H1 (cell line): ENCODE data around the gene DPPA5. TPM values are rescaled to one million over a fixed set of nuclear protein-coding genes. Genes with fewer than 3 reads are reported as not detected.

Source experiments
- CTCF ChIA-PET: fragments of 300-600 bp; sonication (Branson Sonifier 250); formaldehyde crosslinking; loops from one replicate; lab custom pipeline; 2021; ENCODE audit not compliant: partially characterized antibody; lab: Charles Lee
- POLR2A ChIA-PET: fragments of 300-600 bp; sonication (Branson Sonifier 250); formaldehyde crosslinking; loops from one replicate; lab custom pipeline; 2021; ENCODE audit warnings: inconsistent platforms; ENCODE audit not compliant: partially characterized antibody; lab: Charles Lee
- DNase-seq, 2 experiments: peaks; one replicate each; pipeline versions ENCODE4 v3.0.0 to v3.0.0-alpha.2; 2010 to 2022; ENCODE audit warnings: low spot score in 2 of 2, low read depth in 1 of 2, mixed read lengths in 1 of 2
- FAIRE-seq: peaks from 2 replicates; lab custom pipeline; 2011; peaks lifted over from hg19 to GRCh38; lab: Jason Lieb, UNC
- H2AFZ ChIP-seq: 2 replicates; pipeline ENCODE4 v1.8.1; 2012; ENCODE audit warnings: low read length, inconsistent platforms
- H2AK5ac ChIP-seq: 2 replicates; pipeline ENCODE4 v1.6.1; 2013; ENCODE audit warnings: low read depth, low read length
- H2BK120ac ChIP-seq: replicated peaks from 2 replicates; pipeline ENCODE3; 2013; ENCODE audit warnings: low read depth, low read length, inconsistent platforms
- H2BK12ac ChIP-seq: 2 replicates; pipeline ENCODE4 v1.6.1; 2013; ENCODE audit warnings: low read depth, low read length
- H2BK15ac ChIP-seq: 2 replicates; pipeline ENCODE4 v1.6.1; 2013; ENCODE audit warnings: low read length
- H2BK20ac ChIP-seq: 2 replicates; pipeline ENCODE4 v1.6.1; 2013; ENCODE audit warnings: low read length
- H2BK5ac ChIP-seq: 2 replicates; pipeline ENCODE4 v1.6.1; 2013; ENCODE audit warnings: low read depth, low read length
- H3K14ac ChIP-seq: 2 replicates; pipeline ENCODE4 v1.6.1; 2013; ENCODE audit warnings: inconsistent platforms; ENCODE audit not compliant: insufficient read length
- H3K18ac ChIP-seq: 2 replicates; pipeline ENCODE4 v1.6.1; 2013; ENCODE audit warnings: low read length; ENCODE audit errors: extremely low read depth
- H3K23ac ChIP-seq: 2 replicates; pipeline ENCODE4 v1.6.1; 2013; ENCODE audit warnings: inconsistent platforms; ENCODE audit not compliant: insufficient read length
- H3K23me2 ChIP-seq: 2 replicates; pipeline ENCODE4 v1.6.1; 2013; ENCODE audit warnings: low read depth, low read length
- H3K27ac ChIP-seq: 2 replicates; pipeline ENCODE4 v1.6.1; 2011; ENCODE audit warnings: low read depth, low read length, inconsistent platforms
- H3K27me3 ChIP-seq, 4 experiments: replicated peaks in 1 of 4; 1 replicate in 1 of 4; 2 replicates in 3 of 4; pipeline versions ENCODE4 v1.6.1 to v1.8.1; 2011 to 2013; ENCODE audit warnings: low read length in 3 of 4, mild to moderate bottlenecking in 3 of 4, inconsistent platforms in 2 of 4, mixed read lengths in 2 of 4, moderate library complexity in 1 of 4; ENCODE audit not compliant: control insufficient read depth in 3 of 4, insufficient read depth in 3 of 4; ENCODE audit errors: extremely low read depth in 1 of 4
- H3K36me3 ChIP-seq, 4 experiments: 2 replicates each; pipeline versions ENCODE4 v1.6.1 to v1.8.1; 2011 to 2013; ENCODE audit warnings: mild to moderate bottlenecking in 4 of 4, low read length in 3 of 4, moderate library complexity in 2 of 4, control low read depth in 1 of 4, inconsistent platforms in 1 of 4; ENCODE audit not compliant: insufficient read depth in 4 of 4, control insufficient read depth in 2 of 4
- H3K4ac ChIP-seq: replicated peaks from 2 replicates; pipeline ENCODE3; 2013; ENCODE audit warnings: low read length, low read depth, mixed read lengths, inconsistent platforms; ENCODE audit not compliant: insufficient read length
- H3K4me1 ChIP-seq, 4 experiments: replicated peaks in 1 of 4; 1 replicate in 1 of 4; 2 replicates in 3 of 4; pipeline versions ENCODE4 v1.6.1 to v1.8.1; 2011 to 2013; ENCODE audit warnings: low read length in 3 of 4, inconsistent platforms in 2 of 4, mixed read lengths in 1 of 4; ENCODE audit not compliant: insufficient read depth in 4 of 4, control insufficient read depth in 3 of 4
- H3K4me2 ChIP-seq, 2 experiments: 2 replicates each; pipeline versions ENCODE4 v1.6.1 to v1.8.1; 2011 to 2013; ENCODE audit warnings: low read depth in 2 of 2, low read length in 2 of 2, control low read depth in 1 of 2, inconsistent platforms in 1 of 2, mild to moderate bottlenecking in 1 of 2; ENCODE audit not compliant: insufficient read depth in 1 of 2
- H3K4me3 ChIP-seq, 4 experiments: fragments of 200-600, 300-600 bp in 1 of 4; sonication (generic), shearing (Covaris generic), sonication (Bioruptor Twin) in 1 of 4; 2 replicates each; pipeline versions ENCODE4 v1.5.1 to v1.8.1; 2011 to 2016; ENCODE audit warnings: low read length in 4 of 4, low read depth in 3 of 4, control low read depth in 2 of 4, inconsistent platforms in 2 of 4, mild to moderate bottlenecking in 2 of 4, mixed read lengths in 1 of 4, moderate library complexity in 1 of 4; ENCODE audit not compliant: insufficient read depth in 2 of 4; ENCODE audit errors: extremely low read depth in 1 of 4
- H3K56ac ChIP-seq: replicated peaks from 2 replicates; pipeline ENCODE3; 2013; ENCODE audit warnings: low read depth, mild to moderate bottlenecking, mixed read lengths, low read length, inconsistent platforms; ENCODE audit not compliant: insufficient read length
- H3K79me1 ChIP-seq: 2 replicates; pipeline ENCODE4 v1.6.1; 2013; ENCODE audit warnings: low read depth, low read length, control low read depth
- H3K79me2 ChIP-seq, 2 experiments: 2 replicates each; pipeline versions ENCODE4 v1.6.1 to v1.8.1; 2012 to 2013; ENCODE audit warnings: low read length in 2 of 2, mild to moderate bottlenecking in 2 of 2, inconsistent platforms in 1 of 2; ENCODE audit not compliant: insufficient read depth in 2 of 2, control insufficient read depth in 1 of 2
- H3K9ac ChIP-seq, 4 experiments: replicated peaks in 1 of 4; 1 replicate in 1 of 4; 2 replicates in 3 of 4; pipeline versions ENCODE4 v1.6.1 to v1.8.1; 2011 to 2013; ENCODE audit warnings: low read depth in 3 of 4, low read length in 3 of 4, control low read depth in 2 of 4, mild to moderate bottlenecking in 2 of 4, moderate library complexity in 2 of 4, inconsistent platforms in 1 of 4; ENCODE audit errors: extremely low read depth in 1 of 4
- H3K9me3 ChIP-seq, 2 experiments: 2 replicates each; pipeline versions ENCODE4 v1.6.1 to v1.8.1; 2012 to 2013; ENCODE audit warnings: mild to moderate bottlenecking in 2 of 2, moderate library complexity in 2 of 2, control low read depth in 1 of 2, inconsistent platforms in 1 of 2, low read depth in 1 of 2, low read length in 1 of 2, mixed read lengths in 1 of 2; ENCODE audit not compliant: insufficient read depth in 2 of 2
- H4K20me1 ChIP-seq, 2 experiments: replicated peaks in 1 of 2; 2 replicates each; pipeline versions ENCODE3 to v1.8.1; 2011 to 2013; ENCODE audit warnings: inconsistent platforms in 2 of 2, low read length in 2 of 2, mild to moderate bottlenecking in 1 of 2; ENCODE audit not compliant: insufficient read depth in 2 of 2, control insufficient read depth in 1 of 2
- H4K5ac ChIP-seq: 2 replicates; pipeline ENCODE4 v1.6.1; 2013; ENCODE audit warnings: low read length, low read depth, mixed read lengths, inconsistent platforms; ENCODE audit not compliant: insufficient read length
- H4K8ac ChIP-seq: 2 replicates; pipeline ENCODE4 v1.8.0; 2013; ENCODE audit warnings: mild to moderate bottlenecking, moderate library complexity, low read length, inconsistent platforms; ENCODE audit not compliant: insufficient read depth; ENCODE audit errors: extremely low read depth
- H4K91ac ChIP-seq: replicated peaks from 2 replicates; pipeline ENCODE3; 2013; ENCODE audit warnings: low read length, mixed read lengths, inconsistent platforms; ENCODE audit not compliant: insufficient read length
- CBX5 ChIP-seq: fragments of 300-800, 300-1000 bp; sonication (generic); IDR thresholded peaks from 2 replicates; pipeline ENCODE4 v1.7.1; 2016; ENCODE audit warnings: antibody characterized with exemption, low read length, low read depth
- CBX8 ChIP-seq: fragments of 300-800, 300-1000 bp; sonication (generic); IDR thresholded peaks from 2 replicates; pipeline ENCODE4 v1.7.1; 2016; ENCODE audit warnings: low read depth, low read length, borderline replicate concordance
- CTBP2 ChIP-seq: IDR thresholded peaks from 2 replicates; pipeline ENCODE4 v1.7.0; 2011; ENCODE audit warnings: borderline replicate concordance, mild to moderate bottlenecking, moderate library complexity, mixed read lengths, low read length; ENCODE audit not compliant: insufficient read depth, insufficient read length
- MAFK ChIP-seq: IDR thresholded peaks from 2 replicates; pipeline ENCODE4 v1.6.1; 2012; ENCODE audit warnings: low read depth, mild to moderate bottlenecking, improper control_type of control experiment, low read length
- POLR2A ChIP-seq, 2 experiments: IDR thresholded peaks; 1 replicate in 1 of 2; 2 replicates in 1 of 2; pipeline ENCODE4 v1.6.1; 2011; ENCODE audit warnings: low read depth in 2 of 2, low read length in 2 of 2, mild to moderate bottlenecking in 2 of 2; ENCODE audit errors: control extremely low read depth in 1 of 2
- POU5F1 ChIP-seq: IDR thresholded peaks from 2 replicates; pipeline ENCODE4 v1.6.1; 2011; ENCODE audit warnings: low read depth, mild to moderate bottlenecking, low read length, moderate library complexity
- RAD21 ChIP-seq, 2 experiments: IDR thresholded peaks in 1 of 2; conservative IDR thresholded peaks in 1 of 2; 2 replicates each; pipeline ENCODE4 v1.6.1; 2011; ENCODE audit warnings: low read depth in 2 of 2, low read length in 2 of 2, improper control_type of control experiment in 1 of 2, inconsistent platforms in 1 of 2, mild to moderate bottlenecking in 1 of 2, moderate library complexity in 1 of 2
- SP2 ChIP-seq: IDR thresholded peaks from 2 replicates; pipeline ENCODE4 v1.6.1; 2012; ENCODE audit warnings: mild to moderate bottlenecking, low read length, inconsistent platforms
- TAF1 ChIP-seq: IDR thresholded peaks from 2 replicates; pipeline ENCODE4 v1.6.1; 2011; ENCODE audit warnings: mild to moderate bottlenecking, low read depth, low read length
- TAF7 ChIP-seq: optimal IDR thresholded peaks from 2 replicates; pipeline ENCODE3; 2011; ENCODE audit warnings: low read depth, mild to moderate bottlenecking, inconsistent platforms, low read length, moderate library complexity, borderline replicate concordance
- TEAD4 ChIP-seq: IDR thresholded peaks from 2 replicates; pipeline ENCODE4 v1.6.1; 2012; ENCODE audit warnings: low read depth, low read length, inconsistent platforms, mixed read lengths
- WGBS, 2 experiments: shearing (Covaris generic) in 1 of 2; methylation state at CpG; one replicate each; pipeline versions ENCODE4 v1.1.6 to v1.1.7; 2013 to 2015; ENCODE audit warnings: low lambda C conversion rate in 2 of 2, mixed read lengths in 2 of 2, inconsistent platforms in 1 of 2, low coverage in 1 of 2, missing lambda C conversion rate in 1 of 2; ENCODE audit not compliant: insufficient replicate concordance in 2 of 2, insufficient coverage in 1 of 2, insufficient read length in 1 of 2; ENCODE audit errors: extremely low coverage in 1 of 2, missing lambda C conversion rate in 1 of 2; 5-methylcytosine and 5-hydroxymethylcytosine counted together
- polyA plus RNA-seq, 7 experiments: library from polyadenylated mRNA; depleted of rRNA in 3 of 7; stranded (reverse) in 5 of 7; unstranded in 2 of 7; fragments of >200 nt in 5 of 7; fragments of 200-250 nt in 2 of 7; gene quantifications; 1 replicate in 5 of 7; 2 replicates in 1 of 7; 4 replicates in 1 of 7; pipeline versions ENCODE4 v1.2.1 to v1.2.3, GENCODE V29; 2011 to 2013; ENCODE audit warnings: missing spikeins in 2 of 7, mixed read lengths in 2 of 7
- total RNA-seq: library from RNA; stranded (reverse); fragmentation: NEBNext Ultra II Directional; extraction: Animal tissue kit (Norgen Biotek cat#: 25700); gene quantifications from 2 replicates; pipeline ENCODE4 v1.2.1, GENCODE V29; 2021

Gene DPPA5
- total and polyA plus RNA-seq, 2 of the 8 experiments (the other 6 are each of a cell fraction or from before 2014, with no cell fraction given), result 2.0 to 2.9 TPM

DNA sequence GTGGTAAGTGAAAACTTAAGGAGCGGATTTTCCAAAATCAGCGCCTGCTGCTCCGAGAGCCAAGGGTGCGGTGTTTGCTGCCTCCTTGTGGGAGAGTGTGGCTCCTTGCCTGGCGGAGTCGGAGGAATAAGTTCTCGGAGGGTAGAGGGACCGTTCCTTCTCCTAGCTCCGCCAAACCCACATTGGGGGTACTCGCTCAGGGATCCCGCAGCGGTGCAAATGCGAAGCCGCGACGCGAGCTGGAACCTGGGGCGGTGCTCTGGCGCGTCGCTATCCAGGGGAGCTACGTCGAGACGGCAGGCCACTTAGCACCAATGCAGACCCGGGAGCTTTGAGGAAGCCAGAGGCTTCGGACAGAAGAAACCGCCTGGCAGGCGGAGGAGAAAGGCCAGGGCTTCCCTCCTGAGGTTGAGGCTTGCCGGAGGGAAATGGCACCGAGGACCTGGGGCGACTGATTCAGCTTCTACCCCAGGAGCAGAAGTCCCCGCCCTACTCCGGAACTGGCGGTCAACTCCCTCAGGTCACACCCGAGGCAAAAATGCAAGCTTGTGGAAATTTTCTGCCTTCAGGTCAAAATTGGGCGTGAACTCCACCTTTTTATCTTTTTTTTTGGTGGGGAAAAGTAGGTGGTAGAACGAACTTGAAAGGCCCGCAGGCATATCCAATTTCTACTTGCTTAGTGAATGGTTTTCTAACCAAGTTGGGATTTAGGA lies 34.9 kb upstream of the DPPA5 start:
- Histone ChIP-seq H3K27me3 (no peaks in the 10 kb centered on the region), H3K27ac (0 out of 2 replicates have a peak overlapping the region, but pooled peaks have one; percentile 27), H3K56ac (peak overlapping the region; percentile 65), H3K9me3 (no peaks in the 10 kb centered on the region), H3K9ac (peak overlapping the region in 3 of 4 experiments; percentile 27 to 66 (median 61); a peak in 5 of 7 replicates), H2BK5ac (peak overlapping the region; percentile 44; the same call in 1 of the 2 replicates), H4K8ac (peak overlapping the region; percentile 86), H2BK12ac (peak overlapping the region; percentile 60; the same call in 1 of the 2 replicates), H3K23ac (no peak overlapping the region), H3K4ac (peak overlapping the region; percentile 10), H2BK20ac (peak overlapping the region; percentile 48; the same call in 1 of the 2 replicates), H4K5ac (peak overlapping the region; percentile 40), H3K79me1 (no peaks in the 10 kb centered on the region), H3K4me3 (peak overlapping the region; percentile 28 to 68 (median 58)), H3K23me2 (0 out of 2 replicates have a peak, but pooled peaks cover 1% of the 10 kb centered on the region), H3K18ac (peak overlapping the region; percentile 86; the same call in 1 of the 2 replicates), H2AFZ (0 out of 2 replicates have a peak overlapping the region, but pooled peaks have one; percentile 1), H3K36me3 (no peaks in the 10 kb centered on the region), H2BK120ac (no peak overlapping the region), H4K91ac (peak overlapping the region; percentile 9), H2BK15ac (no peak overlapping the region), H3K79me2 (no peaks in the 10 kb centered on the region), H2AK5ac (no peak overlapping the region), H3K4me2 (peak overlapping the region; percentile 28 to 67), H4K20me1 (no peaks in the 10 kb centered on the region), H3K4me1 (peaks cover 0 to 6% (median 0%) of the 10 kb centered on the region in 4 experiments; a peak in 3 of 7 replicates), H3K14ac (no peak overlapping the region)
- WGBS, 2 experiments, result 4% methylated on average over 38 of the region's 38 CpGs; no CpG with 5 or more reads in 1 of the 2 experiments
- DNase-seq (peak; percentile 77 to 82), FAIRE-seq (peak; percentile 70)
- ChIA-PET POLR2A (interaction anchor here (0.7 to 2.3 kb wide), 9 partner anchors 13 to 124 kb away, joined by 3 to 13 read pairs (median 3); no protein-coding TSS in a partner anchor), CTCF (interaction anchor here (0.6 to 4.9 kb wide), 32 partner anchors 10 to 255 kb away, joined by 3 to 40 read pairs (median 4); partner anchors contain the start of gene CGAS)
- no peak for TF ChIP-seq CBX8
- TF ChIP-seq TAF7, result peak; percentile 29
- no peak for TF ChIP-seq POU5F1
- TF ChIP-seq MAFK, result no peak
- peak in 1 of 2 experiments; percentile 74; a peak in 1 of 3 replicates for TF ChIP-seq POLR2A (IDR thresholded peaks at IDR 0.05; ENCODE audit: control extremely low read depth in 1 of 2, low read depth in 2 of 2, low read length in 2 of 2)
- peak; percentile 52 for TF ChIP-seq CTBP2
- peak; percentile 78 for TF ChIP-seq TAF1
- peak; percentile 94 for TF ChIP-seq RAD21 (IDR thresholded peaks at IDR 0.05 in 1 of 2, conservative IDR thresholded peaks at IDR 0.05 in 1 of 2; ENCODE audit: low read depth in 2 of 2, low read length in 2 of 2)
- TF ChIP-seq TEAD4, result no peak
- TF ChIP-seq CBX5, result no peak
- no peak for TF ChIP-seq SP2
